WTC11 (cell line): ENCODE results near the gene APOL3.

Source experiments
- ATF2 ChIP-seq: sonication (generic); formaldehyde crosslinking; IDR thresholded peaks from 2 replicates; pipeline ENCODE4 v1.8.1; 2022; ENCODE audit warnings: low read depth, missing genetic modification reagents, borderline replicate concordance
- CREB1 ChIP-seq: sonication (generic); formaldehyde crosslinking; IDR thresholded peaks from 2 replicates; pipeline ENCODE4 v1.8.0; 2023; ENCODE audit warnings: mild to moderate bottlenecking, missing genetic modification reagents
- ESRRA ChIP-seq: sonication (generic); formaldehyde crosslinking; IDR thresholded peaks from 2 replicates; pipeline ENCODE4 v1.8.1; 2022; ENCODE audit warnings: mild to moderate bottlenecking, missing genetic modification reagents, borderline replicate concordance
- KAT7 ChIP-seq: sonication (generic); formaldehyde crosslinking; IDR thresholded peaks from 2 replicates; pipeline ENCODE4 v1.8.1; 2023; ENCODE audit warnings: missing genetic modification reagents, mild to moderate bottlenecking, borderline replicate concordance
- MAX ChIP-seq: sonication (generic); formaldehyde crosslinking; IDR thresholded peaks from 2 replicates; pipeline ENCODE4 v1.8.0; 2022; ENCODE audit warnings: mild to moderate bottlenecking, missing genetic modification reagents
- OVOL2 ChIP-seq: fragments of 250-450 bp; sonication (Bioruptor Pico); IDR thresholded peaks from 2 replicates; pipeline ENCODE4 v1.9.0; 2021; ENCODE audit warnings: mild to moderate bottlenecking, borderline replicate concordance
- TCF7 ChIP-seq: sonication (generic); formaldehyde crosslinking; IDR thresholded peaks from 2 replicates; pipeline ENCODE4 v1.8.0; 2022; ENCODE audit warnings: mild to moderate bottlenecking, low read depth, missing genetic modification reagents, moderate library complexity
- TEAD1 ChIP-seq: sonication (generic); formaldehyde crosslinking; IDR thresholded peaks from 2 replicates; pipeline ENCODE4 v1.8.0; 2022; ENCODE audit warnings: mild to moderate bottlenecking, missing genetic modification reagents
- ZNF121 ChIP-seq: sonication (generic); formaldehyde crosslinking; IDR thresholded peaks from 2 replicates; pipeline ENCODE4 v1.8.0; 2023; ENCODE audit warnings: missing genetic modification reagents
- ZNF232 ChIP-seq: sonication (generic); formaldehyde crosslinking; IDR thresholded peaks from 2 replicates; pipeline ENCODE4 v1.8.0; 2022; ENCODE audit warnings: mild to moderate bottlenecking, missing genetic modification reagents
- ZNF263 ChIP-seq: sonication (generic); formaldehyde crosslinking; IDR thresholded peaks from 2 replicates; pipeline ENCODE4 v1.8.1; 2022; ENCODE audit warnings: low read depth, mild to moderate bottlenecking, moderate library complexity, missing genetic modification reagents
- TF ChIP-seq, protein P1 (sequence below): fragments of 200-600 bp; IDR thresholded peaks from 2 replicates; pipeline ENCODE4 v1.8.0; 2022; ENCODE audit warnings: antibody characterized with exemption
- TF ChIP-seq, protein P2 (sequence below): sonication (generic); formaldehyde crosslinking; IDR thresholded peaks from 2 replicates; pipeline ENCODE4 v1.8.1; 2023; ENCODE audit warnings: mild to moderate bottlenecking, missing genetic modification reagents, moderate library complexity
- TF ChIP-seq, protein P3 (sequence below): sonication (generic); formaldehyde crosslinking; IDR thresholded peaks from 2 replicates; pipeline ENCODE4 v1.8.0; 2022; ENCODE audit warnings: mild to moderate bottlenecking, missing genetic modification reagents

- TF ChIP-seq, protein P1, sequence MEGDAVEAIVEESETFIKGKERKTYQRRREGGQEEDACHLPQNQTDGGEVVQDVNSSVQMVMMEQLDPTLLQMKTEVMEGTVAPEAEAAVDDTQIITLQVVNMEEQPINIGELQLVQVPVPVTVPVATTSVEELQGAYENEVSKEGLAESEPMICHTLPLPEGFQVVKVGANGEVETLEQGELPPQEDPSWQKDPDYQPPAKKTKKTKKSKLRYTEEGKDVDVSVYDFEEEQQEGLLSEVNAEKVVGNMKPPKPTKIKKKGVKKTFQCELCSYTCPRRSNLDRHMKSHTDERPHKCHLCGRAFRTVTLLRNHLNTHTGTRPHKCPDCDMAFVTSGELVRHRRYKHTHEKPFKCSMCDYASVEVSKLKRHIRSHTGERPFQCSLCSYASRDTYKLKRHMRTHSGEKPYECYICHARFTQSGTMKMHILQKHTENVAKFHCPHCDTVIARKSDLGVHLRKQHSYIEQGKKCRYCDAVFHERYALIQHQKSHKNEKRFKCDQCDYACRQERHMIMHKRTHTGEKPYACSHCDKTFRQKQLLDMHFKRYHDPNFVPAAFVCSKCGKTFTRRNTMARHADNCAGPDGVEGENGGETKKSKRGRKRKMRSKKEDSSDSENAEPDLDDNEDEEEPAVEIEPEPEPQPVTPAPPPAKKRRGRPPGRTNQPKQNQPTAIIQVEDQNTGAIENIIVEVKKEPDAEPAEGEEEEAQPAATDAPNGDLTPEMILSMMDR = no peak
- TF ChIP-seq ESRRA (CRISPR knock-in tag) (no peak), KAT7 (CRISPR knock-in tag) (no peak), ZNF232 (CRISPR knock-in tag) (no peak), OVOL2 (CRISPR knock-in tag) (no peak), ATF2 (no peak), MAX (no peak), ZNF121 (CRISPR knock-in tag) (no peak), TEAD1 (no peak), CREB1 (CRISPR knock-in tag) (no peak), ZNF263 (CRISPR knock-in tag) (no peak), TCF7 (CRISPR knock-in tag) (no peak)
- TF ChIP-seq, protein P2, sequence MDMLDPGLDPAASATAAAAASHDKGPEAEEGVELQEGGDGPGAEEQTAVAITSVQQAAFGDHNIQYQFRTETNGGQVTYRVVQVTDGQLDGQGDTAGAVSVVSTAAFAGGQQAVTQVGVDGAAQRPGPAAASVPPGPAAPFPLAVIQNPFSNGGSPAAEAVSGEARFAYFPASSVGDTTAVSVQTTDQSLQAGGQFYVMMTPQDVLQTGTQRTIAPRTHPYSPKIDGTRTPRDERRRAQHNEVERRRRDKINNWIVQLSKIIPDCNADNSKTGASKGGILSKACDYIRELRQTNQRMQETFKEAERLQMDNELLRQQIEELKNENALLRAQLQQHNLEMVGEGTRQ = no peak
- TF ChIP-seq, protein P3, sequence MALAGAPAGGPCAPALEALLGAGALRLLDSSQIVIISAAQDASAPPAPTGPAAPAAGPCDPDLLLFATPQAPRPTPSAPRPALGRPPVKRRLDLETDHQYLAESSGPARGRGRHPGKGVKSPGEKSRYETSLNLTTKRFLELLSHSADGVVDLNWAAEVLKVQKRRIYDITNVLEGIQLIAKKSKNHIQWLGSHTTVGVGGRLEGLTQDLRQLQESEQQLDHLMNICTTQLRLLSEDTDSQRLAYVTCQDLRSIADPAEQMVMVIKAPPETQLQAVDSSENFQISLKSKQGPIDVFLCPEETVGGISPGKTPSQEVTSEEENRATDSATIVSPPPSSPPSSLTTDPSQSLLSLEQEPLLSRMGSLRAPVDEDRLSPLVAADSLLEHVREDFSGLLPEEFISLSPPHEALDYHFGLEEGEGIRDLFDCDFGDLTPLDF = no peak
Observed at GRCh38 chr22:36196254-36197064, 35.9 kb upstream of the APOL3 start.
